ENCODE data around the gene FCHSD1.

The FCHSD1 gene

DNA sequence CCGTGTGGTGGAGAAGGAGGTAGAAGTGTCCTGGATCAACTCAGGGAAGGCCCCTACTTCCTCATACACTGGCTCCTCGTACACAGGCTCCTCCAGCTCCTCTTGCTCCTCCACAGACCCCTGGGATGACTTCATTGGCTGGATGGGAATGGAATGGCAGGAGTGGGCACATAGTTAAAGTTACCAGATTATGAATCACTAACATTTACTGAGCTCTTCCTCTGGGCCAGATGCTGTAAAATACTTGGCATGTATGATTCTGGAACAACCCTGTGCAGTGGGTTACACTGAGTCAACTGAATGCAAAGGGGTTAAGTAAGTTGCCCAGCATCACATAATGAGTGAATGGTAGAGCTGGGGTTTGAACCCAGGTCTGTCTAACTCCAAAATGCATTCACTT is 3.1 kb upstream of the FCHSD1 start:
- Histone ChIP-seq H3K36me3 (ENCODE audit: control insufficient read depth, insufficient read depth, low read length) (no peaks in the 10 kb centered on the region), H3K4me3 (replicated peaks; ENCODE audit: low read depth, low read length) (no peak overlapping the region), H3K27me3 (replicated peaks; ENCODE audit: control insufficient read depth, insufficient read depth, low read length) (no peaks in the 10 kb centered on the region)
- TF ChIP-seq, protein P1, sequence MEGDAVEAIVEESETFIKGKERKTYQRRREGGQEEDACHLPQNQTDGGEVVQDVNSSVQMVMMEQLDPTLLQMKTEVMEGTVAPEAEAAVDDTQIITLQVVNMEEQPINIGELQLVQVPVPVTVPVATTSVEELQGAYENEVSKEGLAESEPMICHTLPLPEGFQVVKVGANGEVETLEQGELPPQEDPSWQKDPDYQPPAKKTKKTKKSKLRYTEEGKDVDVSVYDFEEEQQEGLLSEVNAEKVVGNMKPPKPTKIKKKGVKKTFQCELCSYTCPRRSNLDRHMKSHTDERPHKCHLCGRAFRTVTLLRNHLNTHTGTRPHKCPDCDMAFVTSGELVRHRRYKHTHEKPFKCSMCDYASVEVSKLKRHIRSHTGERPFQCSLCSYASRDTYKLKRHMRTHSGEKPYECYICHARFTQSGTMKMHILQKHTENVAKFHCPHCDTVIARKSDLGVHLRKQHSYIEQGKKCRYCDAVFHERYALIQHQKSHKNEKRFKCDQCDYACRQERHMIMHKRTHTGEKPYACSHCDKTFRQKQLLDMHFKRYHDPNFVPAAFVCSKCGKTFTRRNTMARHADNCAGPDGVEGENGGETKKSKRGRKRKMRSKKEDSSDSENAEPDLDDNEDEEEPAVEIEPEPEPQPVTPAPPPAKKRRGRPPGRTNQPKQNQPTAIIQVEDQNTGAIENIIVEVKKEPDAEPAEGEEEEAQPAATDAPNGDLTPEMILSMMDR (IDR thresholded peaks at IDR 0.05; ENCODE audit: insufficient read depth, low read length, poor library complexity, severe bottlenecking) = no peak
- DNase-seq (ENCODE audit: extremely low read depth, insufficient read length) = no peak

DNA sequence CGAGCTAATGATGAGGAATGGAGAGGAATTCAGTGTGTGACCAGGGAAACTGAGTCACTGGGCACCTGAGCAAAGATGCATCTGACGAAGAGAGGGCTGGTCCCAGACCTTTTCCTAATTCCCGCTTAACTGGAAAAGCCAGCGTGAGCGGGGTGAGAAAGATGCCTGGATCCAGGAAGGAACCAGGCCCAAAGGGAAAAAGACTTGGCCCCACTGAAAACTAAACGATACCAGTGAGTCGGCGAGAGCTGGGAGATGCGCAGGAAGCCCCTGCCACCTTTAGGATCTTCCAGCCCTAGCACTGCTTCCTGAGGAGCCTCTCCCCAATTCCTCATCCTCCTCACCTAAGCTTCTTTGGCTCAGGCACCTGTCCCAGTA is 499 bp upstream of the FCHSD1 start:
- peak overlapping the region; percentile 83 for H3K4me3 ChIP-seq (replicated peaks; ENCODE audit: low read depth, low read length)
- H3K36me3 ChIP-seq (ENCODE audit: control insufficient read depth, insufficient read depth, low read length) = peaks cover 3% of the 10 kb centered on the region
- H3K27me3 ChIP-seq (replicated peaks; ENCODE audit: control insufficient read depth, insufficient read depth, low read length) = no peaks in the 10 kb centered on the region
- DNase-seq (ENCODE audit: extremely low read depth, insufficient read length) = no peak
- TF ChIP-seq, protein P1 (IDR thresholded peaks at IDR 0.05; ENCODE audit: insufficient read depth, low read length, poor library complexity, severe bottlenecking) = no peak

DNA sequence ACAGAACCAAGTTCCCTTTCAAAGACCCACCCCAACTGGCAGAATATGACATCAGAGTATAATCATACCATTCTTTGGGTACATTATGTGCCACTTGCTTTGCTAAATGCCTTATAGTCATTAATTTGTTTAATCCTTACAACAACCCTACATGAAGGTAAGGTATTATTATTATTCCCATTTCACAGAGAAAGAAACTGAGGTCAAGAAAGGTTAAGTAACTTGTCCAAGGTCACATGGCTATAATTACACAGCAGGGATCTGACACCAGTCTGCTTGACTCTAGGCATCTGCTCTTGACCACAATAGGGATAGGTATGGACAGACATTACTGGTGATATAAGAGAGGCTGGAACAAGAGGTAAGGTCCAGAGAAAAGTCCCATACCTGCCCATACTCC is 1.2 kb downstream of the FCHSD1 start:
- TF ChIP-seq, protein P1 (IDR thresholded peaks at IDR 0.05; ENCODE audit: insufficient read depth, low read length, poor library complexity, severe bottlenecking) = no peak
- Histone ChIP-seq H3K27me3 (replicated peaks; ENCODE audit: control insufficient read depth, insufficient read depth, low read length) (no peaks in the 10 kb centered on the region), H3K4me3 (replicated peaks; ENCODE audit: low read depth, low read length) (no peak overlapping the region), H3K36me3 (ENCODE audit: control insufficient read depth, insufficient read depth, low read length) (peaks cover 9% of the 10 kb centered on the region)
- DNase-seq (ENCODE audit: extremely low read depth, insufficient read length) = no peak

DNA sequence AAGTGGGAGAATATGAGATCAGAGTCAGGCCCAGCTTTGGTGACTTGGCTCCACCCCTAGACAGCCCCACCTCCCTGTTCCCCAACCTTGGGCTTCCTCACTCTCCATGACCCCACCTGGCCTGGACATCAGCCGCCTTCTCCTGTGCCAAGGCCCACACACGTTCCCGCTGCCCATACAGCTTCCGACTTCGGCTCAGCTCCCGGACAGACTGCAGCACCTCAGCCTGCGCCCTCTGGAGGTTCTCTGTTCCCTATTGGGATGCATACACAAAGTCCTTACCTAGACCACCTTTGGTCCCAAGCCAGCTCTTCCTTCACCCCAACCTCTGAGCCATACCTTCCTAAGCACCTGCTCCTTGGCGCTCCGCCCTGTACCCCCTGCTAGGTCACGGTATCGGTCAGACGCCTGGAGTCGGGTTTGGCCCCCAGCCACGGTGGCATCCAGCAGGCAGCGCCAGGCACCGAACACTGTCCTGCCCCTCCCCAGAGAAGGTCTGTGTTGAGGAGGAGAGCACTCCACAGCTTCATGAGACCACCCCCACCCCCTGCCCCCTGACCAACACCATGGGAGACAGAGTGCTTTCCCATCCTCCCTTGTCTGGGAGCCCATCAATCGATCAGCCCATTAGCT is 2.0 kb downstream of the FCHSD1 start:
- Histone ChIP-seq H3K27me3 (replicated peaks; ENCODE audit: control insufficient read depth, insufficient read depth, low read length) (no peaks in the 10 kb centered on the region), H3K36me3 (ENCODE audit: control insufficient read depth, insufficient read depth, low read length) (peaks cover 12% of the 10 kb centered on the region), H3K4me3 (replicated peaks; ENCODE audit: low read depth, low read length) (no peak overlapping the region)
- TF ChIP-seq, protein P1 (IDR thresholded peaks at IDR 0.05; ENCODE audit: insufficient read depth, low read length, poor library complexity, severe bottlenecking) = no peak
- DNase-seq (ENCODE audit: extremely low read depth, insufficient read length) = no peak

DNA sequence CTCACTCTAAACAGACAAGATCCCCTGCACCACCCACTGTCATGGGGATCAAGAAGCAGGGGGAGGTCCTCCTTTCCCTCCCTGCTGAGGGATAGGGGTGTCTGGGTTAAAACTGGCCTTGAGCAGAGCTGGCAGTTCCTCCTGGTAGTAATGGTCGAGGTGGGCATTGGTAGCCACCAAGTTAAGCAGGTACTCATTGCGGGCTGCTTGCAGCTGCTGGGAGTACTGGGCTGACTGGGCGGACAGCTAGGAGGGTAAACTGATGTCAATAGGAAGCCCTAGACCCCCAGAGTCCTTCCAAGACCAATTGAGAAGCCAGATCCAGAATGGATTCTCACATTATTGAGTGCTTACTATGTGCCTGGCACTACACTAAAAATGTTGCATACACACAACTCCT is 3.4 kb downstream of the FCHSD1 start:
- DNase-seq (ENCODE audit: extremely low read depth, insufficient read length) = no peak
- Histone ChIP-seq H3K4me3 (replicated peaks; ENCODE audit: low read depth, low read length) (no peak overlapping the region), H3K36me3 (ENCODE audit: control insufficient read depth, insufficient read depth, low read length) (peaks cover 16% of the 10 kb centered on the region), H3K27me3 (replicated peaks; ENCODE audit: control insufficient read depth, insufficient read depth, low read length) (no peaks in the 10 kb centered on the region)
- TF ChIP-seq, protein P1 (IDR thresholded peaks at IDR 0.05; ENCODE audit: insufficient read depth, low read length, poor library complexity, severe bottlenecking) = no peak

DNA sequence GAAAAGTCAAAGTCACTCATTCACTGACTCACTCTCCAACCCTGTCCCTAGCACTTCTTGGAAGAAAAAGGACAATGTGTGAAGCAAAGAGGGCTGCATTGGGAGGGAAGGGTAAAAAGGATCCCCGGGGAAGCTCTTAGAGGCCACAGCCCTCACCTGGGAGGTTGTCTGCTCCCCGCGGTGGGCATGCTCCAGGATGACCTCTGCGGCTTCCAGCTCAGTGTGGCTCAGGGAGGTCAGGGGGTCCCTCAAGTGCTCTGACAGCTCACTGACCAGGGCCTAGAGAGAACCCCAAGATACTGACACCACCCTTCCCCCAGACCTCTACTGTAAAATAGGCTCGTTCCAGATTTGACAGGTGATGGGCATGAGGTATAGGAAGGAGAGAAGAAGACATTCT is 4.0 kb downstream of the FCHSD1 start:
- no peak for DNase-seq (ENCODE audit: extremely low read depth, insufficient read length)
- no peak overlapping the region for H3K4me3 ChIP-seq (replicated peaks; ENCODE audit: low read depth, low read length)
- TF ChIP-seq, protein P1 (IDR thresholded peaks at IDR 0.05; ENCODE audit: insufficient read depth, low read length, poor library complexity, severe bottlenecking) = no peak
- H3K36me3 ChIP-seq (ENCODE audit: control insufficient read depth, insufficient read depth, low read length) = peaks cover 16% of the 10 kb centered on the region
- H3K27me3 ChIP-seq (replicated peaks; ENCODE audit: control insufficient read depth, insufficient read depth, low read length) = no peaks in the 10 kb centered on the region

Data from GM06990 (cell line).